Measurements from ENCODE around the gene TSKU. TPM values are rescaled to one million over a fixed set of nuclear protein-coding genes. Genes with fewer than 3 reads are reported as not detected.

Gene TSKU
- total RNA-seq, 1 experiment from 2014 or later = 99.4 TPM

- Histone ChIP-seq H3K27me3 (ENCODE audit: insufficient read depth, low read depth) (no peaks in the 10 kb centered on the region), H3F3A (ENCODE audit: insufficient read depth, low read depth) (no peaks in the 10 kb centered on the region), H3K27ac (no peak overlapping the region), H2AFZ (no peak overlapping the region), H3K36me3 (ENCODE audit: low read depth) (no peaks in the 10 kb centered on the region), H3K4me3 (no peak overlapping the region), H3K9me3 (ENCODE audit: insufficient read depth, low read depth) (no peaks in the 10 kb centered on the region), H3K9me2 (ENCODE audit: insufficient read depth) (no peaks in the 10 kb centered on the region), H3K79me2 (ENCODE audit: low read depth) (no peaks in the 10 kb centered on the region), H4K20me1 (ENCODE audit: insufficient read depth) (peaks cover 3% of the 10 kb centered on the region; the same call in 1 of the 2 replicates), H3K4me2 (no peak overlapping the region), H3K4me1 (replicated peaks; ENCODE audit: insufficient read depth) (no peaks in the 10 kb centered on the region)
- DNase-seq = no peak
- no TSS peak for BruUV-seq (replicated peaks)
- CTCF ChIA-PET = interaction anchor here (0.6 to 2.3 kb wide), 12 partner anchors 8 to 313 kb away, joined by 3 to 29 read pairs (median 4); no protein-coding TSS in a partner anchor
- intact Hi-C loops (cut with micrococcal nuclease; ENCODE audit: unreplicated experiment) = loop anchor here (1.0 to 2.0 kb wide), 5 partner anchors 65 to 454 kb away; no protein-coding TSS in a partner anchor
- TF ChIP-seq EZH2 (IDR thresholded peaks at IDR 0.05; ENCODE audit: low read depth) (no peak), CTCF (conservative IDR thresholded peaks at IDR 0.05) (no peak)
- POLR2A ChIA-PET (ENCODE audit: unreplicated experiment) = interaction anchor here (0.6 to 1.0 kb wide), 2 partner anchors 27 to 29 kb away, joined by 5 to 6 read pairs; no protein-coding TSS in a partner anchor
Measured at GRCh38 chr11:76734456-76735420, 48.4 kb upstream of the TSKU start.

GRCh38 chr11:76735841-76736240, 47.3 kb upstream of the TSKU start:
- Histone ChIP-seq H3K4me1 (replicated peaks; ENCODE audit: insufficient read depth) (no peaks in the 10 kb centered on the region), H3K36me3 (ENCODE audit: low read depth) (no peaks in the 10 kb centered on the region), H2AFZ (no peak overlapping the region), H3K27me3 (ENCODE audit: insufficient read depth, low read depth) (no peaks in the 10 kb centered on the region), H3K27ac (no peak overlapping the region), H3F3A (ENCODE audit: insufficient read depth, low read depth) (no peaks in the 10 kb centered on the region), H3K4me2 (no peak overlapping the region), H4K20me1 (ENCODE audit: insufficient read depth) (peaks cover 3% of the 10 kb centered on the region; the same call in 1 of the 2 replicates), H3K9me2 (ENCODE audit: insufficient read depth) (no peaks in the 10 kb centered on the region), H3K79me2 (ENCODE audit: low read depth) (no peaks in the 10 kb centered on the region), H3K9me3 (ENCODE audit: insufficient read depth, low read depth) (no peaks in the 10 kb centered on the region), H3K4me3 (no peak overlapping the region)
- intact Hi-C loops (cut with micrococcal nuclease; ENCODE audit: unreplicated experiment) = loop anchor here (2.0 kb wide), 1 partner anchor 453 kb away; no protein-coding TSS in a partner anchor
- no peak for DNase-seq
- no TSS peak for BruUV-seq (replicated peaks)
- POLR2A ChIA-PET (ENCODE audit: unreplicated experiment) = no interaction called here
- TF ChIP-seq EZH2 (IDR thresholded peaks at IDR 0.05; ENCODE audit: low read depth) = no peak
- TF ChIP-seq CTCF (conservative IDR thresholded peaks at IDR 0.05) = no peak
- CTCF ChIA-PET = no interaction called here

- Histone ChIP-seq H3K79me2 (ENCODE audit: low read depth) (no peaks in the 10 kb centered on the region), H3K4me2 (no peak overlapping the region), H3K9me3 (ENCODE audit: insufficient read depth, low read depth) (no peaks in the 10 kb centered on the region), H3F3A (ENCODE audit: insufficient read depth, low read depth) (no peaks in the 10 kb centered on the region), H2AFZ (no peak overlapping the region), H4K20me1 (ENCODE audit: insufficient read depth) (peaks cover 3% of the 10 kb centered on the region; the same call in 1 of the 2 replicates), H3K4me3 (no peak overlapping the region), H3K27me3 (ENCODE audit: insufficient read depth, low read depth) (no peaks in the 10 kb centered on the region), H3K9me2 (ENCODE audit: insufficient read depth) (no peaks in the 10 kb centered on the region), H3K27ac (no peak overlapping the region), H3K4me1 (replicated peaks; ENCODE audit: insufficient read depth) (no peaks in the 10 kb centered on the region), H3K36me3 (ENCODE audit: low read depth) (no peaks in the 10 kb centered on the region)
- TF ChIP-seq EZH2 (IDR thresholded peaks at IDR 0.05; ENCODE audit: low read depth) = no peak
- TF ChIP-seq CTCF (conservative IDR thresholded peaks at IDR 0.05) = no peak
- ChIA-PET POLR2A (ENCODE audit: unreplicated experiment) (no interaction called here), CTCF (no interaction called here)
- intact Hi-C loops (cut with micrococcal nuclease; ENCODE audit: unreplicated experiment) = no loop called here
- no TSS peak for BruUV-seq (replicated peaks)
- no peak for DNase-seq
Measured at GRCh38 chr11:76736266-76736665, 46.9 kb upstream of the TSKU start.
